PC-3 (cell line): ENCODE data around the gene MAPKAP1. TPM values are rescaled to one million over a fixed set of nuclear protein-coding genes. Genes with fewer than 3 reads are reported as not detected.
"Not testable (repeated sequence)": the region's sequence is repeated elsewhere in the genome, so short reads cannot be mapped to it uniquely, and the experiment has no call there.

ENCODE experiments used
- ATAC-seq: fragments of 200-7000 bp; cut with Tn5 transposase; 2 replicates; pipeline ENCODE4 v1.9.1; 2020; ENCODE audit warnings: mild to moderate bottlenecking, moderate library complexity
- BruUV-seq: library from RNA; stranded (reverse); fragments of 400-500 nt; replicated peaks from 2 replicates; lab custom pipeline; 2021; lab: Mats Ljungman, UMichigan
- CTCF ChIA-PET: fragments of 300-600 bp; sonication (Branson Sonifier 250); formaldehyde crosslinking; loops from one replicate; lab custom pipeline; 2022; ENCODE audit warnings: antibody characterized with exemption; lab: Charles Lee
- POLR2A ChIA-PET: fragments of 300-600 bp; sonication (Branson Sonifier 250); formaldehyde crosslinking; loops from one replicate; lab custom pipeline; 2022; ENCODE audit warnings: antibody characterized with exemption; ENCODE audit not compliant: unreplicated experiment; lab: Charles Lee
- DNase-seq: peaks from one replicate; pipeline ENCODE4 v3.0.0-alpha.2; 2015
- H2AFZ ChIP-seq: fragments of 300-600 bp; sonication (generic); 2 replicates; pipeline ENCODE4 v1.6.0; 2016; ENCODE audit warnings: antibody characterized with exemption, low read length
- H3F3A ChIP-seq: fragments of 300-600 bp; sonication (generic); one replicate; pipeline ENCODE4 v1.6.0; 2017; ENCODE audit warnings: antibody characterized with exemption, low read length, control low read depth, mild to moderate bottlenecking; ENCODE audit not compliant: unreplicated experiment
- H3K27ac ChIP-seq: fragments of 300-600 bp; sonication (generic); 2 replicates; pipeline ENCODE4 v1.5.1; 2016; ENCODE audit warnings: mild to moderate bottlenecking, low read length
- H3K27me3 ChIP-seq: fragments of 300-600 bp; sonication (generic); 2 replicates; pipeline ENCODE4 v1.6.1; 2016; ENCODE audit warnings: low read length, mixed read lengths
- H3K36me3 ChIP-seq: fragments of 300-600 bp; sonication (generic); 2 replicates; pipeline ENCODE4 v1.6.1; 2016; ENCODE audit warnings: low read depth, mixed run types, low read length, mixed read lengths
- H3K4me1 ChIP-seq: fragments of 300-600 bp; sonication (generic); 2 replicates; pipeline ENCODE4 v1.5.1; 2016; ENCODE audit warnings: low read length; ENCODE audit not compliant: insufficient read depth
- H3K4me2 ChIP-seq: fragments of 300-600 bp; sonication (generic); 2 replicates; pipeline ENCODE4 v1.6.0; 2016; ENCODE audit warnings: low read length
- H3K4me3 ChIP-seq: fragments of 300-600 bp; sonication (generic); 2 replicates; pipeline ENCODE4 v1.5.1; 2016; ENCODE audit warnings: mild to moderate bottlenecking, low read length, mixed read lengths
- H3K79me2 ChIP-seq: fragments of 300-600 bp; sonication (generic); 2 replicates; pipeline ENCODE4 v1.6.1; 2017; ENCODE audit warnings: low read length, mixed read lengths
- H3K9ac ChIP-seq: fragments of 300-600 bp; sonication (generic); 2 replicates; pipeline ENCODE4 v1.6.0; 2016; ENCODE audit warnings: mild to moderate bottlenecking, low read length
- H3K9me2 ChIP-seq: fragments of 300-600 bp; sonication (generic); replicated peaks from 2 replicates; pipeline ENCODE4 v1.6.1; 2016; ENCODE audit warnings: mixed run types, low read length, mixed read lengths
- H3K9me3 ChIP-seq: fragments of 300-600 bp; sonication (generic); 2 replicates; pipeline ENCODE4 v1.6.1; 2016; ENCODE audit warnings: low read length, mixed read lengths
- H4K20me1 ChIP-seq: fragments of 300-600 bp; sonication (generic); 2 replicates; pipeline ENCODE4 v1.6.1; 2016; ENCODE audit warnings: low read length, mixed read lengths
- CTCF ChIP-seq: fragments of 300-600 bp; sonication (generic); conservative IDR thresholded peaks from 2 replicates; pipeline ENCODE4 v1.5.1; 2017; ENCODE audit warnings: antibody characterized with exemption, low read depth, mild to moderate bottlenecking, low read length
- EZH2 ChIP-seq: fragments of 300-600 bp; sonication (generic); IDR thresholded peaks from one replicate; pipeline ENCODE4 v1.6.1; 2017; ENCODE audit warnings: antibody characterized with exemption, mild to moderate bottlenecking, low read length; ENCODE audit not compliant: unreplicated experiment
- EZH2phosphoT487 ChIP-seq: fragments of 300-600 bp; sonication (generic); IDR thresholded peaks from 2 replicates; pipeline ENCODE4 v1.6.1; 2018; ENCODE audit warnings: mild to moderate bottlenecking, antibody characterized with exemption, low read length, borderline replicate concordance
- intact Hi-C: fragments of 100-400 bp; cut with micrococcal nuclease; formaldehyde crosslinking; loops from 2 replicates; pipeline ENCODE4 v1.9.0; 2023
- total RNA-seq: library from RNA; depleted of rRNA; stranded (reverse); fragments of >200 nt; gene quantifications from 2 replicates; pipeline ENCODE4 v1.2.3, GENCODE V29; 2014

MAPKAP1 gene
- total RNA-seq, 1 experiment from 2014 or later: 128 TPM

GRCh38 chr9:125570246-125570645 is 136.8 kb downstream of the MAPKAP1 start:
- H3K27me3 ChIP-seq: no peaks in the 10 kb centered on the region
- no peaks in the 10 kb centered on the region for H3K9me3 ChIP-seq
- H3K27ac ChIP-seq: no peak overlapping the region
- no peaks in the 10 kb centered on the region for H3K4me1 ChIP-seq
- H3K4me3 ChIP-seq: no peak overlapping the region
- no peaks in the 10 kb centered on the region for H3K79me2 ChIP-seq
- no TSS peak for BruUV-seq
- no peaks in the 10 kb centered on the region for H4K20me1 ChIP-seq
- H3K9me2 ChIP-seq: no peaks in the 10 kb centered on the region
- H3F3A ChIP-seq: no peaks in the 10 kb centered on the region
- no peak for TF ChIP-seq CTCF
- intact Hi-C loops: no loop called here
- H2AFZ ChIP-seq: no peak overlapping the region
- H3K36me3 ChIP-seq: no peaks in the 10 kb centered on the region
- no peak overlapping the region for H3K4me2 ChIP-seq
- ATAC-seq (no peak), DNase-seq (no peak)
- ChIA-PET CTCF (no interaction called here), POLR2A (no interaction called here)
- no peak overlapping the region for H3K9ac ChIP-seq

GRCh38 chr9:125568621-125569020 is 138.4 kb downstream of the MAPKAP1 start:
- Histone ChIP-seq H3F3A (no peaks in the 10 kb centered on the region), H4K20me1 (no peaks in the 10 kb centered on the region), H2AFZ (no peak overlapping the region), H3K4me2 (no peak overlapping the region), H3K27ac (no peak overlapping the region), H3K27me3 (no peaks in the 10 kb centered on the region), H3K36me3 (no peaks in the 10 kb centered on the region), H3K9me3 (no peaks in the 10 kb centered on the region), H3K9ac (no peak overlapping the region), H3K4me1 (no peaks in the 10 kb centered on the region), H3K9me2 (no peaks in the 10 kb centered on the region), H3K79me2 (no peaks in the 10 kb centered on the region), H3K4me3 (no peak overlapping the region)
- DNase-seq: no peak
- ChIA-PET POLR2A (interaction anchor here (0.6 kb wide), 1 partner anchor 176 kb away, joined by 3 read pairs; no protein-coding TSS in a partner anchor), CTCF (no interaction called here)
- TF ChIP-seq EZH2phosphoT487 (no peak), CTCF (no peak), EZH2 (no peak)
- intact Hi-C loops: no loop called here
- no peak for ATAC-seq
- BruUV-seq: no TSS peak

- H3K9me3 ChIP-seq, POLR2A ChIA-PET, intact Hi-C loops, H2AFZ ChIP-seq, H3F3A ChIP-seq, H3K4me2 ChIP-seq, DNase-seq, H3K27ac ChIP-seq, H3K79me2 ChIP-seq, CTCF ChIA-PET, H3K9me2 ChIP-seq, H3K36me3 ChIP-seq, H3K4me3 ChIP-seq, H3K9ac ChIP-seq, H3K27me3 ChIP-seq, BruUV-seq, ATAC-seq, H3K4me1 ChIP-seq, H4K20me1 ChIP-seq: not testable (repeated sequence)
Measured at GRCh38 chr9:125566051-125566450, 141.0 kb downstream of the MAPKAP1 start.
